Breast epithelium (tissue), 4 donors: ENCODE measurements around the gene IFI44L. TPM values are rescaled to one million over a fixed set of nuclear protein-coding genes. Genes with fewer than 3 reads are reported as not detected.

Source experiments
- DNase-seq, 2 donors: peaks; one replicate each; pipeline ENCODE4 v3.0.0-alpha.2; 2019; ENCODE audit warnings: low spot score in 2 of 2
- H3K27ac ChIP-seq, 2 donors: fragments of 200-600 bp; sonication (generic) in 1 of 2; one replicate each; pipeline ENCODE4 v1.5.1; 2016 to 2019; ENCODE audit warnings: mild to moderate bottlenecking in 1 of 2
- H3K27me3 ChIP-seq, 2 donors: fragments of 200-600 bp; sonication (generic) in 1 of 2; one replicate each; pipeline versions ENCODE4 v1.5.1 to v1.6.0; 2017 to 2019; ENCODE audit warnings: control low read depth in 1 of 2, mild to moderate bottlenecking in 1 of 2
- H3K36me3 ChIP-seq: fragments of 200-600 bp; one replicate; pipeline ENCODE4 v1.5.1; 2019
- H3K4me1 ChIP-seq, 2 donors: fragments of 200-600 bp; sonication (generic); one replicate each; pipeline ENCODE4 v1.5.1; 2016 to 2019; ENCODE audit warnings: control low read depth in 1 of 2
- H3K4me3 ChIP-seq, 3 donors: fragments of 200-600 bp; sonication (generic); 1 replicate in 2 of 3; 2 replicates in 1 of 3; pipeline ENCODE4 v1.5.1; 2016 to 2019; ENCODE audit warnings: mild to moderate bottlenecking in 3 of 3, moderate library complexity in 2 of 3
- H3K9me3 ChIP-seq, 2 donors: fragments of 200-600 bp; sonication (generic) in 1 of 2; one replicate each; pipeline ENCODE4 v1.5.1; 2016 to 2019; ENCODE audit warnings: control low read depth in 1 of 2
- POLR2A ChIP-seq: fragments of 450-650 bp; IDR thresholded peaks from one replicate; pipeline ENCODE4 v1.6.1; 2016; ENCODE audit warnings: antibody characterized with exemption, mild to moderate bottlenecking, moderate library complexity
- POLR2AphosphoS5 ChIP-seq, 3 donors: sonication (generic); formaldehyde crosslinking; IDR thresholded peaks; one replicate each; pipeline ENCODE4 v1.6.1; 2017; ENCODE audit warnings: antibody characterized with exemption in 3 of 3
- intact Hi-C: fragments of 100-400 bp; cut with DNase I; formaldehyde crosslinking; loops from one replicate; pipeline ENCODE4 v1.15.1; 2023; ENCODE audit warnings: low total_unique reads
- total RNA-seq, 3 donors: library from RNA; depleted of rRNA; stranded (reverse); fragments of >200 nt; gene quantifications; one replicate each; pipeline ENCODE4 v1.1.0, GENCODE V29; 2016
- TF ChIP-seq, protein P1 (sequence below), 3 donors: fragments of 450-650 bp; IDR thresholded peaks; one replicate each; pipeline ENCODE4 v1.5.1; 2016 to 2017; ENCODE audit warnings: antibody characterized with exemption in 3 of 3, mild to moderate bottlenecking in 3 of 3, moderate library complexity in 3 of 3

IFI44L gene
- total RNA-seq, 3 donors from 2014 or later = 4.3 to 13.4 (median 7.8) TPM

DNA sequence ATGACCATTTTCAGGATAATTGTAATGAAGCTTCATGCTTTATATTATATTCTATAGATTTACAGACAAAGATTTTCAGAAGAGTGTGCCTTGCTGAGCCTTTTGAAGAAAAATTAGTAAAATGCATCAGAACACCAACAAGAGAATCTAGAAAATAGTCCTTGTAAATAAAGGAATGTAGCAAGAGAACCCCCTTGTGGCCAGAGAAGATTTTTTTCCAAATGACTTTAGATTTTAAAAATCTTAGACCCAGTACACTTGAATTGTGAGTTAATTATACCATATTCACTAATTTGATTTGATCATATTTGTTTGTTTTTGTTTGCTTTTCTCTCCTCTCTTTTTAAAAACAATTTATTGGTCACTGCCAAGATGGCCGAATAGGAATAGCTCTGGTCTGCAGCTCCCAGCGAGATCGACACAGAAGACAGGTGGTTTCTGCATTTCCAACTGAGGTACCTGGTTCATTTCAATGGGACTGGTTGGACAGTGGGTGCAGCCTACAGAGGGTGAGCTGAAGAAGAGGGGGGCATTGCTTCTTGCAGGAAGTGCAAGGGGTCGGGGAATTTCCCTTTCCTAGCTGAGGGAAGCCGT lies 12.8 kb upstream of the IFI44L start:
- Histone ChIP-seq H3K27ac (no peak overlapping the region), H3K27me3 (no peaks in the 10 kb centered on the region), H3K4me3 (no peak overlapping the region), H3K4me1 (no peaks in the 10 kb centered on the region), H3K9me3 (no peaks in the 10 kb centered on the region), H3K36me3 (no peaks in the 10 kb centered on the region)
- intact Hi-C loops = loop anchor here (10.0 kb wide), 1 partner anchor 463 kb away; no protein-coding TSS in a partner anchor
- DNase-seq = no peak
- TF ChIP-seq, protein P1, sequence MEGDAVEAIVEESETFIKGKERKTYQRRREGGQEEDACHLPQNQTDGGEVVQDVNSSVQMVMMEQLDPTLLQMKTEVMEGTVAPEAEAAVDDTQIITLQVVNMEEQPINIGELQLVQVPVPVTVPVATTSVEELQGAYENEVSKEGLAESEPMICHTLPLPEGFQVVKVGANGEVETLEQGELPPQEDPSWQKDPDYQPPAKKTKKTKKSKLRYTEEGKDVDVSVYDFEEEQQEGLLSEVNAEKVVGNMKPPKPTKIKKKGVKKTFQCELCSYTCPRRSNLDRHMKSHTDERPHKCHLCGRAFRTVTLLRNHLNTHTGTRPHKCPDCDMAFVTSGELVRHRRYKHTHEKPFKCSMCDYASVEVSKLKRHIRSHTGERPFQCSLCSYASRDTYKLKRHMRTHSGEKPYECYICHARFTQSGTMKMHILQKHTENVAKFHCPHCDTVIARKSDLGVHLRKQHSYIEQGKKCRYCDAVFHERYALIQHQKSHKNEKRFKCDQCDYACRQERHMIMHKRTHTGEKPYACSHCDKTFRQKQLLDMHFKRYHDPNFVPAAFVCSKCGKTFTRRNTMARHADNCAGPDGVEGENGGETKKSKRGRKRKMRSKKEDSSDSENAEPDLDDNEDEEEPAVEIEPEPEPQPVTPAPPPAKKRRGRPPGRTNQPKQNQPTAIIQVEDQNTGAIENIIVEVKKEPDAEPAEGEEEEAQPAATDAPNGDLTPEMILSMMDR (IDR thresholded peaks at IDR 0.05) = peak; percentile 61 to 77 (median 64)
- TF ChIP-seq POLR2A = no peak
- TF ChIP-seq POLR2AphosphoS5 (IDR thresholded peaks at IDR 0.05) = no peak

DNA sequence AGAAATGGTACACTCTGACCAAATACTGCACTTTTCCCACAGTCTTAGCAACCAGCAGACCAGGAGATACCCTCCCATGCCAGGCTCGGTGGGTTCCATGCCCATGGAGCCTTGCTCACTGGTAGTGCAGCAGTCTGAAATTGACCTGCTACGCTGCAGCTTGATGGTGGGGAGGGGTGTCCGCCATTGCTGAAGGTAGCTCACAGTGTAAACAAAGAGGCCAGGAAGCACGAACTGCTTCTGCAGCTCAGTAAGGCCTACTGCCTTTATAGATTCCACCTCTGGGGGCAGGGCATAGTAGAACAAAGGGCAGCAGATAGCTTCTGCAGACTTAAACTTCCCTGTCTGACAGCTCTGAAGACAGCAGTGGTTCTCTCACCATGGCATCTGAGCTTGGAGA lies 12.3 kb upstream of the IFI44L start:
- H3K4me3 ChIP-seq = no peak overlapping the region
- intact Hi-C loops = loop anchor here (10.0 kb wide), 1 partner anchor 463 kb away; no protein-coding TSS in a partner anchor
- H3K36me3 ChIP-seq = no peaks in the 10 kb centered on the region
- H3K27ac ChIP-seq = no peak overlapping the region
- H3K27me3 ChIP-seq = no peaks in the 10 kb centered on the region
- TF ChIP-seq POLR2AphosphoS5 (IDR thresholded peaks at IDR 0.05) = no peak
- no peak for TF ChIP-seq POLR2A
- no peaks in the 10 kb centered on the region for H3K4me1 ChIP-seq
- DNase-seq = no peak
- no peaks in the 10 kb centered on the region for H3K9me3 ChIP-seq

DNA sequence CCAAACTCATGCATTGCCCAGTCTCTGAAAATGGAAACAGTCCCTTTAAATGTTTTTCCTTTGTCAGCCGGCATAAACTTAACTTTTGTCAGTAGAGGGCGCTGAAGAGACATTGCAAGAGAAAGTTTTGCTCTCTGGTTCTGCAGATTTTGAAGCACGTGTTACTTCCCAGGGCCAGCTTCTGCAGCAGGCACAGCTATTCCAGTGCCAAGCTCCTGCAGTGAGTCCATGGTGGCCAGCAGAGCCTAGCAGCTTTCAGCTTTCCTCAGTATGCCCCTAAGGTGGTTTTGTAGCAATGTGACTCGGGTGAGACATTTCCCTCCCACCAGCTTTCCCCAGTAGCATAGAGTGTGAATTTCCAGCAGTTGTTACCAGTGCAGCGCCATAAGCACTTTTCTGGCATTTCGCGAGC lies 2.6 kb upstream of the IFI44L start:
- Histone ChIP-seq H3K36me3 (no peaks in the 10 kb centered on the region), H3K9me3 (no peaks in the 10 kb centered on the region), H3K27me3 (no peaks in the 10 kb centered on the region), H3K4me3 (no peak overlapping the region), H3K27ac (no peak overlapping the region), H3K4me1 (no peaks in the 10 kb centered on the region)
- peak in 1 of 2 donors; percentile 44 for DNase-seq
- TF ChIP-seq POLR2AphosphoS5 (IDR thresholded peaks at IDR 0.05) (no peak), POLR2A (no peak)
- TF ChIP-seq, protein P1 (IDR thresholded peaks at IDR 0.05) = peak; percentile 73 to 91 (median 74)
- intact Hi-C loops = no loop called here

DNA sequence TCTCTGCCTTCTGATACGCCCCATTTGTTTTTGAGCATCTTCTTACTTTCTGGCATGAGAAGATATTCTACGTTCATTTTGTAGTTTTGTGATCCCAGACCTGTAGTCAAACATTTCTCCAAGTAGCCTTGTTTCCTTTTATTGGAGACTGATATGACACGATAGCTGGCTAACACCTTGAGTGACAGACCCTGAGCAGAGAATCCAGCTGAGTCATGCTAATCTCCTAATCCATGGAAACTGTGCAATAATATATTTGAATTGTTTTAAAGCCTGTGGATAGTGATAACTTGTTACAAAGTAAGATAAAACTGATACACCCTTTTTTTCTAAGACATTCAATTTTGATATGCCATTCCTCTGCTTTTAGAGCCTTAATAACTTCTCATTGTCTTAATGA lies 1.2 kb upstream of the IFI44L start:
- no peaks in the 10 kb centered on the region for H3K4me1 ChIP-seq

DNA sequence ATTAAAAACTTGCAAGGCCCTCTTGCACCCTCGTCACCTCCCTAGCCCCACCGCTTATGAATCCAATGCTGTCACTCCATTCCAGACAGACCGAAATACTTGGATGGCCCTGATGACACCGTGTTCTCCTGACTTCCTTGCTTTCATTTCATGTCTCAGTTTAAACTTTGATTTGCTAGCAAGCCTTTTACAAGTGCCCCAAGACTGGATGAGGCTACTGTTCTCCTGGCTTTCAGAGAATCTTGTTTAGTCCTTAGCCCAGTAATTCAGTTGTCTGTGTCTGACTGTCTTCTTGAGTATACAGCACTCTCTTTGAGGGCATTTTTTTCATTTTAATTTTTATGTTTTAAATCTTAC lies 824 bp upstream of the IFI44L start:
- TF ChIP-seq, protein P1 (IDR thresholded peaks at IDR 0.05) = no peak
- TF ChIP-seq POLR2A (no peak), POLR2AphosphoS5 (IDR thresholded peaks at IDR 0.05) (no peak)
- H3K36me3 ChIP-seq = no peaks in the 10 kb centered on the region
- H3K4me3 ChIP-seq = peak overlapping the region; percentile 37 to 57 (median 44)
- intact Hi-C loops = no loop called here
- H3K4me1 ChIP-seq = no peaks in the 10 kb centered on the region
- H3K27ac ChIP-seq = peak overlapping the region; percentile 74 to 79
- no peaks in the 10 kb centered on the region for H3K9me3 ChIP-seq
- H3K27me3 ChIP-seq = no peaks in the 10 kb centered on the region
- no peak for DNase-seq

More for the DNA sequence above, 1.2 kb upstream of the IFI44L start:
- no peaks in the 10 kb centered on the region for H3K27me3 ChIP-seq
- no peaks in the 10 kb centered on the region for H3K9me3 ChIP-seq
- no peak for DNase-seq
- H3K36me3 ChIP-seq = no peaks in the 10 kb centered on the region
- peak overlapping the region; percentile 74 to 79 for H3K27ac ChIP-seq
- peak overlapping the region in 2 of 3 donors; percentile 44 to 57 for H3K4me3 ChIP-seq
- intact Hi-C loops = no loop called here
- TF ChIP-seq POLR2AphosphoS5 (IDR thresholded peaks at IDR 0.05) (no peak), POLR2A (no peak)
- TF ChIP-seq, protein P1 (IDR thresholded peaks at IDR 0.05) = no peak
